Neutrophil (primary cell): ENCODE results near the gene GABRR2.

Experiments
- H3K27ac ChIP-seq: fragments of 200-600 bp; sonication (generic); 2 replicates; pipeline ENCODE4 v1.5.1; 2016; ENCODE audit warnings: mild to moderate bottlenecking, moderate library complexity
- H3K27me3 ChIP-seq: fragments of 200-600 bp; sonication (generic); 2 replicates; pipeline ENCODE4 v1.6.0; 2016; ENCODE audit warnings: mild to moderate bottlenecking
- H3K36me3 ChIP-seq: fragments of 200-600 bp; sonication (generic); 2 replicates; pipeline ENCODE4 v1.5.1; 2017
- H3K4me1 ChIP-seq, 2 experiments: fragments of 200-600 bp in 1 of 2; sonication (generic) in 1 of 2; 1 replicate in 1 of 2; 2 replicates in 1 of 2; pipeline versions ENCODE4 v1.5.1 to v1.6.1; 2013 to 2016; ENCODE audit warnings: low read depth in 1 of 2, low read length in 1 of 2, mild to moderate bottlenecking in 1 of 2, moderate library complexity in 1 of 2; ENCODE audit not compliant: control insufficient read depth in 1 of 2, insufficient read depth in 1 of 2
- H3K4me3 ChIP-seq, 2 experiments: fragments of 200-600 bp in 1 of 2; sonication (generic) in 1 of 2; 1 replicate in 1 of 2; 2 replicates in 1 of 2; pipeline ENCODE4 v1.5.1; 2013 to 2016; ENCODE audit warnings: low read depth in 1 of 2, low read length in 1 of 2, mild to moderate bottlenecking in 1 of 2, moderate library complexity in 1 of 2
- H3K9me3 ChIP-seq: fragments of 200-600 bp; sonication (generic); 2 replicates; pipeline ENCODE4 v1.5.1; 2016
- TF ChIP-seq, protein P1 (sequence below): fragments of 200-600 bp; sonication (generic); IDR thresholded peaks from 2 replicates; pipeline ENCODE4 v1.5.1; 2016; ENCODE audit warnings: antibody characterized with exemption

GABRR2 gene

DNA sequence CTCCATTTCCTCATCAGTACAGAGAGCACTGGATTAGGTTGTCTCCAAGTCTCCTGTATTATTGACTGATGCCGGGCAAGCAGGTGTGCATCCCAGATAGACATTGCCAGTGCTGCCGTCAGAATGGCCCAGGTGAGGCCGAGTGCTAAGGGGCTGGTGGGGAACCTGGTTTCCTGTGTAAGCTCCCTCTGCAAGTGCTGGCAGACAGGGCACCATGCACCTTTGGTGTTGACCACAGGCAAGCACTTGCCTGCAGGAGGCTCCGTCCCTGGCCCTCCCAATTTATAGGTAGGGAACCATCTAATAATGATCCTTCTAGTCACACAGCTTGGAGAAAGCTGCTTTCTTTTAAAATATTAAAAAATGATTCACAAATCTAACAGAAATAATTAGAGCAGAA, 98.7 kb downstream of the GABRR2 start:
- H3K36me3 ChIP-seq, result no peaks in the 10 kb centered on the region
- H3K9me3 ChIP-seq, result no peaks in the 10 kb centered on the region
- no peaks in the 10 kb centered on the region for H3K27me3 ChIP-seq
- TF ChIP-seq, protein P1, sequence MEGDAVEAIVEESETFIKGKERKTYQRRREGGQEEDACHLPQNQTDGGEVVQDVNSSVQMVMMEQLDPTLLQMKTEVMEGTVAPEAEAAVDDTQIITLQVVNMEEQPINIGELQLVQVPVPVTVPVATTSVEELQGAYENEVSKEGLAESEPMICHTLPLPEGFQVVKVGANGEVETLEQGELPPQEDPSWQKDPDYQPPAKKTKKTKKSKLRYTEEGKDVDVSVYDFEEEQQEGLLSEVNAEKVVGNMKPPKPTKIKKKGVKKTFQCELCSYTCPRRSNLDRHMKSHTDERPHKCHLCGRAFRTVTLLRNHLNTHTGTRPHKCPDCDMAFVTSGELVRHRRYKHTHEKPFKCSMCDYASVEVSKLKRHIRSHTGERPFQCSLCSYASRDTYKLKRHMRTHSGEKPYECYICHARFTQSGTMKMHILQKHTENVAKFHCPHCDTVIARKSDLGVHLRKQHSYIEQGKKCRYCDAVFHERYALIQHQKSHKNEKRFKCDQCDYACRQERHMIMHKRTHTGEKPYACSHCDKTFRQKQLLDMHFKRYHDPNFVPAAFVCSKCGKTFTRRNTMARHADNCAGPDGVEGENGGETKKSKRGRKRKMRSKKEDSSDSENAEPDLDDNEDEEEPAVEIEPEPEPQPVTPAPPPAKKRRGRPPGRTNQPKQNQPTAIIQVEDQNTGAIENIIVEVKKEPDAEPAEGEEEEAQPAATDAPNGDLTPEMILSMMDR, result no peak
- H3K27ac ChIP-seq, result no peak overlapping the region
- peaks cover 0 to 15% of the 10 kb centered on the region in 2 experiments for H3K4me1 ChIP-seq
- no peak overlapping the region for H3K4me3 ChIP-seq

DNA sequence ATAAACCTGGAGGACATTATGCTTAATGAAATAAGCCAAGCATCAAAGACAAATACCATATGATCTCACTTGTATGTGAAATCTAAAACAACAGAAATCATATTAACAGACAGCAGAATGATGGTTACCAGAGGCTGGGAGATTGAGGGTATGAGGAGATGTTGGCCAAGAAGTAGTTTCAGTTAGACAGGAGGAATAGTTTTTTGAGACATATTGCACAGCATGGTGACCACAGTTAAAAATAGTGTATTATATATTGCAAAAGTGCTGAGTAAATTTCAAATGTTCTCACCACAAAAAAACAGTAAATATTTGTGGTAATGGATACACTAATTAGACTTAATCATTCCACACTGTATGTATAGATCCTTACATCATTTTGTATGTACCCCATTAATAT, 99.7 kb downstream of the GABRR2 start:
- Histone ChIP-seq H3K4me1 (peaks cover 0 to 15% of the 10 kb centered on the region in 2 experiments), H3K9me3 (no peaks in the 10 kb centered on the region), H3K4me3 (no peak overlapping the region), H3K36me3 (no peaks in the 10 kb centered on the region), H3K27me3 (no peaks in the 10 kb centered on the region), H3K27ac (no peak overlapping the region)
- TF ChIP-seq, protein P1, result no peak

DNA sequence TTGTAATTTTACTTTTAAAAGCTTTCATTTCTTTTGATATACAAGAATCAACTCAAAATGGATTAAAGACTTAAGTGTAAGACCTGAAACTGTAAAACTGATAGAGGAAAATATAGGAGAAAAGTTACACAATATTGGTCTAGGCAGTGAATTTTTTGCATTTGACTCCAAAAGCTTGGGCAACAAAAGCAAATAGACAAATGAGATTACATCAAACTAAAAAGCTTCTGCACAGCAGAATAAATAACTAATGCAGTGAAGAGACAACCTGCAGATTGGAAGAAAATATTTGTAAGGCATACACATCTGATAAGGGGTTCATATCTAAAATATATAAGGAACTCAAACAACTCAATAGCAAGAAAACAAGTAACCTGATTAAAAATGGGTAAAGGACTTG, 100.9 kb downstream of the GABRR2 start:
- Histone ChIP-seq H3K27me3 (no peaks in the 10 kb centered on the region), H3K36me3 (no peaks in the 10 kb centered on the region), H3K27ac (no peak overlapping the region), H3K9me3 (no peaks in the 10 kb centered on the region), H3K4me1 (peaks cover 0 to 15% of the 10 kb centered on the region in 2 experiments), H3K4me3 (no peak overlapping the region)
- TF ChIP-seq, protein P1, result no peak

DNA sequence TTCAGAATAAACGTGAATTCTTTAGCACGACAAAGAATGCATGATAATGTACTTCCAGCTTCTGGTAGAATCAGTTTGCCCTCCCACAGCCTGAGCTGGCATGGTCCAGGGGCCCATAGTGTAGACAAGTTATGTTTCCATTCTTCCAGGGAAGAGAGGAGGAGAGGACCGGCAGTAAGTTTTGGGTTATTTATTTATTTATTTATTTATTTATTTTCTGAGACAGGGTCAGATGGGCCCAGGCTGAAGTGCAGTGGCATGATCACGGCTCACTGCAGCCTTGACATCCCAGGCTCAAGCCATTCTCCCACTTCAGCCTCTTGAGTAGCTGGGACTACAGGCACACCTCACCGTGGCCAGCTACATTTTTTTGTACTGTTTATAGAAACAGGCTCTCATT, 102.6 kb downstream of the GABRR2 start:
- no peaks in the 10 kb centered on the region for H3K27me3 ChIP-seq
- no peaks in the 10 kb centered on the region for H3K36me3 ChIP-seq
- TF ChIP-seq, protein P1, result no peak
- H3K9me3 ChIP-seq, result no peaks in the 10 kb centered on the region
- no peak overlapping the region for H3K4me3 ChIP-seq
- H3K4me1 ChIP-seq, result peaks cover 0 to 17% of the 10 kb centered on the region in 2 experiments
- H3K27ac ChIP-seq, result no peak overlapping the region

DNA sequence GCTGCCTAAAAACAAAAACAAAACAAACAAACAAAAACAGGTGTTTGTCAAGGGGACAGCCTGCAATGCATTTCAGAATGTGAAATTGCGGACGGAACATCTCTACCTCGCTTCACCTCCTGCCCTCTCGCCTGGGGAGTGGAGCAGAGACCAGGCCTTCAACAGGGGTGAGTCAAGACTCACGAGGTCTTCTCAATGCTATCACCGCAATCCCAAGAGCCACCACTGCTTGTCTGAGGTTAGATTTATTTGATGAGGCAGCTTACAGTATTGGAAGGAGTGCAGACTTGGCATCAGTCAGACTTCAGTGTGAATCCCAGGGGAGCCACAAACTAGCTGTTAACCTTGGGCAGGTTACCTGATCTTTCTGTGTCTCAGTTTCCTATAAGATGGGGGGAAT, 105.6 kb downstream of the GABRR2 start:
- H3K27ac ChIP-seq, result no peak overlapping the region
- H3K36me3 ChIP-seq, result no peaks in the 10 kb centered on the region
- no peaks in the 10 kb centered on the region for H3K27me3 ChIP-seq
- TF ChIP-seq, protein P1, result no peak
- no peak overlapping the region for H3K4me3 ChIP-seq
- H3K4me1 ChIP-seq, result peaks cover 0 to 5% of the 10 kb centered on the region in 2 experiments
- no peaks in the 10 kb centered on the region for H3K9me3 ChIP-seq

DNA sequence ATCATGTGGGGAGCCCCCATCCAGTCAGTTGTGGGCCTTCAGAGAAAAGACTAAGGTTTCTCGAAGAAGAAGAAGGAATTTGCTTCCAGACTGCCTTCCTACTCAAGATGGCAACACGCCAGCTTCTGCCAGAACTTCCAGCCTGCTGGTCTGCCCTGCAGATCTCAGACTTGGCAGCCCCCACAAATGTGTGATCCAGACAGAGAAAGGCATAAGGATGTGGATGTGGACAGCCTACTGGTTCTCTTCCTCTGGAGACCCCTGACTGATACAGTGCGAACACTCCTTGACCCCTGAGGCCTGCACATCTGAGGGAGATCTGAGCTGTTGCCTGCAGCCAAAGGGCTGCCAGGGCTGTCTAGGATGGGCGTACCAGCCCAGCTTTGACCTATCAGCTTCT, 106.5 kb downstream of the GABRR2 start:
- TF ChIP-seq, protein P1, result no peak
- Histone ChIP-seq H3K4me1 (peaks cover 0 to 5% of the 10 kb centered on the region in 2 experiments), H3K27me3 (no peaks in the 10 kb centered on the region), H3K27ac (no peak overlapping the region), H3K36me3 (no peaks in the 10 kb centered on the region), H3K4me3 (no peak overlapping the region), H3K9me3 (no peaks in the 10 kb centered on the region)
